HepG2 (cell line): ENCODE measurements around the gene CFAP73. TPM values are rescaled to one million over a fixed set of nuclear protein-coding genes. Genes with fewer than 3 reads are reported as not detected.

ENCODE experiments used
- ATRX ChIP-seq: sonication (generic); formaldehyde crosslinking; IDR thresholded peaks from 2 replicates; pipeline ENCODE4 v1.4.0; 2020; ENCODE audit warnings: missing genetic modification reagents, borderline replicate concordance
- BHLHE40 ChIP-seq: IDR thresholded peaks from 2 replicates; pipeline ENCODE4 v1.6.1; 2011; ENCODE audit warnings: low read length, improper control_type of control experiment
- FLYWCH1 ChIP-seq: sonication (generic); formaldehyde crosslinking; IDR thresholded peaks from 2 replicates; pipeline ENCODE4 v1.8.1; 2023; ENCODE audit warnings: mild to moderate bottlenecking, missing genetic modification reagents
- KAT8 ChIP-seq: IDR thresholded peaks from 2 replicates; pipeline ENCODE4 v1.6.1; 2016; ENCODE audit warnings: missing genetic modification reagents, missing compliant biosample characterization
- KDM2A ChIP-seq: sonication (generic); formaldehyde crosslinking; IDR thresholded peaks from 2 replicates; pipeline ENCODE4 v1.4.0; 2020; ENCODE audit warnings: low read depth, missing genetic modification reagents, borderline replicate concordance
- KDM4B ChIP-seq: sonication (generic); formaldehyde crosslinking; IDR thresholded peaks from 2 replicates; pipeline ENCODE4 v1.4.0; 2020; ENCODE audit warnings: missing genetic modification reagents
- KMT2A ChIP-seq: sonication (generic); formaldehyde crosslinking; IDR thresholded peaks from 2 replicates; pipeline ENCODE4 v1.4.0; 2020; ENCODE audit warnings: missing genetic modification reagents
- KMT2B ChIP-seq: IDR thresholded peaks from 2 replicates; pipeline ENCODE4 v1.6.1; 2016; ENCODE audit warnings: missing genetic modification reagents, missing compliant biosample characterization
- MEIS1 ChIP-seq: sonication (generic); formaldehyde crosslinking; IDR thresholded peaks from 2 replicates; pipeline ENCODE4 v1.9.0; 2021; ENCODE audit warnings: mild to moderate bottlenecking, missing genetic modification reagents, moderate library complexity, borderline replicate concordance
- MXI1 ChIP-seq: IDR thresholded peaks from 3 replicates; pipeline ENCODE4 v1.6.1; 2012; ENCODE audit warnings: low read depth, low read length, inconsistent platforms, borderline replicate concordance
- NKX3-1 ChIP-seq: sonication (generic); formaldehyde crosslinking; IDR thresholded peaks from 2 replicates; pipeline ENCODE4 v1.5.0; 2020; ENCODE audit warnings: missing genetic modification reagents
- RBM39 ChIP-seq: fragments of 200-400 bp; formaldehyde crosslinking; IDR thresholded peaks from one replicate; pipeline ENCODE4 v1.6.1; 2018; ENCODE audit warnings: antibody characterized with exemption, mild to moderate bottlenecking, low read depth, low read length; ENCODE audit not compliant: poor library complexity, severe bottlenecking
- SRSF4 ChIP-seq: fragments of 200-400 bp; formaldehyde crosslinking; IDR thresholded peaks from one replicate; pipeline ENCODE4 v1.6.1; 2018; ENCODE audit warnings: mild to moderate bottlenecking, low read depth, low read length, moderate library complexity; ENCODE audit not compliant: poor library complexity, severe bottlenecking
- TAF15 ChIP-seq: fragments of 200-400 bp; formaldehyde crosslinking; IDR thresholded peaks from one replicate; pipeline ENCODE4 v1.6.1; 2018; ENCODE audit warnings: mild to moderate bottlenecking, low read depth, low read length; ENCODE audit not compliant: poor library complexity, severe bottlenecking
- ZBTB42 ChIP-seq: sonication (generic); formaldehyde crosslinking; IDR thresholded peaks from 2 replicates; pipeline ENCODE4 v1.5.0; 2020; ENCODE audit warnings: mild to moderate bottlenecking, missing genetic modification reagents
- ZFP36L1 ChIP-seq: sonication (generic); formaldehyde crosslinking; IDR thresholded peaks from 2 replicates; pipeline ENCODE4 v1.8.0; 2022; ENCODE audit warnings: mild to moderate bottlenecking, missing genetic modification reagents, moderate library complexity
- ZNF569 ChIP-seq: sonication (generic); formaldehyde crosslinking; IDR thresholded peaks from 2 replicates; pipeline ENCODE4 v1.5.0; 2020; ENCODE audit warnings: mild to moderate bottlenecking, missing genetic modification reagents, moderate library complexity, borderline replicate concordance
- ZNF598 ChIP-seq: sonication (generic); formaldehyde crosslinking; IDR thresholded peaks from 2 replicates; pipeline ENCODE4 v1.5.1; 2020; ENCODE audit warnings: mild to moderate bottlenecking, missing genetic modification reagents, borderline replicate concordance
- ZNF674 ChIP-seq: sonication (generic); formaldehyde crosslinking; IDR thresholded peaks from 2 replicates; pipeline ENCODE4 v1.5.0; 2020; ENCODE audit warnings: low read depth, mild to moderate bottlenecking, missing genetic modification reagents
- ZNF713 ChIP-seq: sonication (generic); formaldehyde crosslinking; IDR thresholded peaks from 2 replicates; pipeline ENCODE4 v1.4.0; 2020; ENCODE audit warnings: mild to moderate bottlenecking, missing genetic modification reagents
- ZNF780A ChIP-seq: sonication (generic); formaldehyde crosslinking; IDR thresholded peaks from 2 replicates; pipeline ENCODE4 v1.8.0; 2022; ENCODE audit warnings: mild to moderate bottlenecking, missing genetic modification reagents, moderate library complexity
- ZNF879 ChIP-seq: sonication (generic); formaldehyde crosslinking; IDR thresholded peaks from 2 replicates; pipeline ENCODE4 v1.8.1; 2023; ENCODE audit warnings: missing genetic modification reagents
- polyA plus RNA-seq, 8 experiments: library from polyadenylated mRNA; depleted of rRNA in 3 of 8; stranded (reverse) in 7 of 8; unstranded in 1 of 8; fragments of >200 nt; fragmentation: Illumina TruSeq in 4 of 8; extraction: Trizol in 4 of 8; gene quantifications; 2 replicates each; pipeline versions ENCODE4 v1.2.1 to v1.2.3, GENCODE V29; 2011 to 2016; ENCODE audit warnings: low read depth in 4 of 8, missing spikeins in 1 of 8, mixed read lengths in 1 of 8; ENCODE audit not compliant: insufficient read depth in 1 of 8
- total RNA-seq, 5 experiments: library from RNA; depleted of rRNA; stranded (reverse); fragments of >200 nt; fragmentation: Illumina TruSeq; extraction: Trizol; gene quantifications; 2 replicates each; pipeline ENCODE4 v1.2.3, GENCODE V29; 2016; ENCODE audit warnings: low read depth in 1 of 5
- TF ChIP-seq, protein P1 (sequence below): sonication (generic); formaldehyde crosslinking; IDR thresholded peaks from 2 replicates; pipeline ENCODE4 v1.4.0; 2020; ENCODE audit warnings: missing genetic modification reagents, borderline replicate concordance
- TF ChIP-seq, protein P2 (sequence below): sonication (generic); formaldehyde crosslinking; IDR thresholded peaks from 2 replicates; pipeline ENCODE4 v1.4.0; 2020; ENCODE audit warnings: missing genetic modification reagents, low read depth, mild to moderate bottlenecking, borderline replicate concordance
- TF ChIP-seq, protein P3 (sequence below): conservative IDR thresholded peaks from 2 replicates; pipeline ENCODE4 v1.6.1; 2018; ENCODE audit warnings: missing genetic modification reagents

Gene CFAP73
- total and polyA plus RNA-seq, 2 of the 13 experiments (the other 11 are each of a cell fraction or from before 2014, with no cell fraction given) = not detected

DNA sequence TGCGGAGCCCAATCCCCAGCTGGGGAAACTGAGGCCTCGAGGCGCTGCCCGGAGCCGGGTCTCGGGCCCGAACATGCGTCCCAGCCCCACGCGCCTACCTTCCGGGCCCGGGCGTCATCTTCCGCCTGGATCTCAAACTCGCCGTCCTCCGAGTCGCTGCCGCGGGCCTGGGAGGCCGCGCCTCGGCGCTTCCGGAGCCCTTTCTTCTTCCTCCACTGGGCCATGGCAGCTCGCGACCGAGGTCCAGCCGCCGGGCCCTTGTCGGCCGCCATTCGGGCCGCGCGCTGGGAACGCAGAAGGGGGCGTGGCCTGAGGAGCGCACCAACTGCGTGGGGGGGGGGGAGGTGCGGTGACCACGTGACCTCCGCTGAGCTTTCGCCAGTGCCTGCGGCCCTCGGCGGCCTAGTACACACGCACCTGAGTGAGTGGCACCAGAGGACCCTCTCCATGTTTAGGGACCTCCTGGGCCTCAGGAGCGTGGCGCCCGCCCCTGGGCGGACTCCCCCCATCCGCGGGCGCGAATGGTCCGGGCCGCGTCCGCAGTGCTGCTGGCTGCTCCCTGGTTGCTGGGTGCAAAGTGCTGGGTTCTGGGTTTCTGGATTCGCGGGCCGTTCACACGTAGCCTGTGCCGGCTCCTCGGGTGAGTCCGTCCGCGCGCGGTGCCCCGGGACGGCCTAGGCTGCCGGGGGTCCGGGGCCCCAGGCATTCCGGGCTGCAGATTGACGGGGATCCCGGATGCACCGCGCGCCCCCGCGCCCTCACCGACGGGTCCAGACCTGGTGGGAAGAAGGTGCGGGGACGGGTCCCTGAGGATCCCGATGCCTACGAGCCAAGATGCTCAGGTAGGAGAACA, 35.9 kb downstream of the CFAP73 start, which contains the start of the genes DDX54 and RITA1 (continued):
- TF ChIP-seq RBM39 (no peak), ZNF713 (CRISPR knock-in tag) (no peak), ZNF674 (CRISPR knock-in tag) (no peak), MEIS1 (peak; percentile 52; the same call in 1 of the 2 replicates), KAT8 (CRISPR knock-in tag) (peak; percentile 81), KMT2B (CRISPR knock-in tag) (no peak; the same call in 1 of the 2 replicates), ZNF569 (peak; percentile 53; the same call in 1 of the 2 replicates), ZFP36L1 (no peak; the same call in 1 of the 2 replicates), ZNF879 (peak; percentile 14; the same call in 1 of the 2 replicates), SRSF4 (no peak), MXI1 (peak; percentile 67; the same call in 1 of the 3 replicates), ZNF598 (CRISPR knock-in tag) (peak; percentile 81), NKX3-1 (CRISPR knock-in tag) (peak; percentile 18; the same call in 1 of the 2 replicates), KDM4B (CRISPR knock-in tag) (no peak), FLYWCH1 (CRISPR knock-in tag) (no peak), ATRX (no peak), BHLHE40 (peak; percentile 92), ZBTB42 (CRISPR knock-in tag) (peak; percentile 80; the same call in 1 of the 2 replicates), KMT2A (CRISPR knock-in tag) (peak; percentile 67; the same call in 1 of the 2 replicates), ZNF780A (CRISPR knock-in tag) (no peak), KDM2A (CRISPR knock-in tag) (peak; percentile 73; the same call in 1 of the 2 replicates), TAF15 (no peak)
- TF ChIP-seq, protein P1, sequence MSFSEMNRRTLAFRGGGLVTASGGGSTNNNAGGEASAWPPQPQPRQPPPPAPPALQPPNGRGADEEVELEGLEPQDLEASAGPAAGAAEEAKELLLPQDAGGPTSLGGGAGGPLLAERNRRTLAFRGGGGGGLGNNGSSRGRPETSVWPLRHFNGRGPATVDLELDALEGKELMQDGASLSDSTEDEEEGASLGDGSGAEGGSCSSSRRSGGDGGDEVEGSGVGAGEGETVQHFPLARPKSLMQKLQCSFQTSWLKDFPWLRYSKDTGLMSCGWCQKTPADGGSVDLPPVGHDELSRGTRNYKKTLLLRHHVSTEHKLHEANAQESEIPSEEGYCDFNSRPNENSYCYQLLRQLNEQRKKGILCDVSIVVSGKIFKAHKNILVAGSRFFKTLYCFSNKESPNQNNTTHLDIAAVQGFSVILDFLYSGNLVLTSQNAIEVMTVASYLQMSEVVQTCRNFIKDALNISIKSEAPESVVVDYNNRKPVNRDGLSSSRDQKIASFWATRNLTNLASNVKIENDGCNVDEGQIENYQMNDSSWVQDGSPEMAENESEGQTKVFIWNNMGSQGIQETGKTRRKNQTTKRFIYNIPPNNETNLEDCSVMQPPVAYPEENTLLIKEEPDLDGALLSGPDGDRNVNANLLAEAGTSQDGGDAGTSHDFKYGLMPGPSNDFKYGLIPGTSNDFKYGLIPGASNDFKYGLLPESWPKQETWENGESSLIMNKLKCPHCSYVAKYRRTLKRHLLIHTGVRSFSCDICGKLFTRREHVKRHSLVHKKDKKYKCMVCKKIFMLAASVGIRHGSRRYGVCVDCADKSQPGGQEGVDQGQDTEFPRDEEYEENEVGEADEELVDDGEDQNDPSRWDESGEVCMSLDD (CRISPR knock-in tag) = no peak; the same call in 1 of the 2 replicates
- TF ChIP-seq, protein P2, sequence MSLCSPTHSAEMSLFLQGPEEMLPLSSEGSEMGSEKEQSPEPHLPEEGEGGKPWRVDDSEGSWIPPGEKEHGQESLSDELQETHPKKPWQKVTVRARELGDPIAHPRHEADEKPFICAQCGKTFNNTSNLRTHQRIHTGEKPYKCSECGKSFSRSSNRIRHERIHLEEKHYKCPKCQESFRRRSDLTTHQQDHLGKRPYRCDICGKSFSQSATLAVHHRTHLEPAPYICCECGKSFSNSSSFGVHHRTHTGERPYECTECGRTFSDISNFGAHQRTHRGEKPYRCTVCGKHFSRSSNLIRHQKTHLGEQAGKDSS = peak; percentile 43; the same call in 1 of the 2 replicates
- TF ChIP-seq, protein P3, sequence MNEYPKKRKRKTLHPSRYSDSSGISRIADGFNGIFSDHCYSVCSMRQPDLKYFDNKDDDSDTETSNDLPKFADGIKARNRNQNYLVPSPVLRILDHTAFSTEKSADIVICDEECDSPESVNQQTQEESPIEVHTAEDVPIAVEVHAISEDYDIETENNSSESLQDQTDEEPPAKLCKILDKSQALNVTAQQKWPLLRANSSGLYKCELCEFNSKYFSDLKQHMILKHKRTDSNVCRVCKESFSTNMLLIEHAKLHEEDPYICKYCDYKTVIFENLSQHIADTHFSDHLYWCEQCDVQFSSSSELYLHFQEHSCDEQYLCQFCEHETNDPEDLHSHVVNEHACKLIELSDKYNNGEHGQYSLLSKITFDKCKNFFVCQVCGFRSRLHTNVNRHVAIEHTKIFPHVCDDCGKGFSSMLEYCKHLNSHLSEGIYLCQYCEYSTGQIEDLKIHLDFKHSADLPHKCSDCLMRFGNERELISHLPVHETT (CRISPR knock-in tag) = no peak
